Measurements from ENCODE around the gene SUSD2. TPM values are rescaled to one million over a fixed set of nuclear protein-coding genes. Genes with fewer than 3 reads are reported as not detected.

SUSD2 gene
- total and polyA plus RNA-seq, 4 donors = 0.14 to 2.5 (median 0.52) TPM

DNA sequence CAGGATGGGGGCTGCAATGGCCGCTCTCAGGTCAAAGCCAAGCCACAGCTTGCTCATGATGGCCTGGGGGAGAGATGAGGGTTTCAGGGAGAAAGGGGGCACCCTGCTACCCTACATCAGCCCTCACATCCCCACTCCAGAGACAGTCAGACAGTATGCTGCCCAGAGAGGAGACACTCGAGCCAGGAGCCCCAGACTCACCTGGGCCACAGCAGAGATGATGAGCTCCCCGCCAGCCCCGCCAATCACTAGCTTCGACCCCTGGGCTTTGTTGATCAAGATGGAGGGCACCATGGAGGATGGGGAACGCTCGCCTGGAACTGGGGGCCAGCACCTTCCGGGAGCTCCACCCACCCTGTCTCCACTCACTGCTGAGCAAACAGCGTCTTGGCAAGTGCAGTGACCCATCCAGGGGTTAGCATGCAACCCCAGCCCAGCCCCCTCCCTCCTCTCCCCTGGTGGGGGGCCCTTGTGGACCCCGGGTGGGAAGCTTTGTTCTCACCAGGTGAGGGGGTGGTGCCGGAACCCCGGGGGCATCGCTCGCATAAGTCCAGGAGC is 43.8 kb downstream of the SUSD2 start:
- Histone ChIP-seq H3K4me3 (ENCODE audit: low read depth in 1 of 3, low read length in 3 of 3) (no peak overlapping the region), H3K27me3 (ENCODE audit: control insufficient read depth in 4 of 4, insufficient read depth in 4 of 4, low read length in 3 of 4) (no peaks in the 10 kb centered on the region), H3K4me1 (ENCODE audit: control insufficient read depth in 4 of 4, insufficient read depth in 4 of 4, low read length in 3 of 4) (no peaks in the 10 kb centered on the region), H3K36me3 (ENCODE audit: control insufficient read depth in 4 of 4, insufficient read depth in 3 of 4, low read depth in 1 of 4, low read length in 3 of 4) (no peaks in the 10 kb centered on the region), H3K9me3 (ENCODE audit: control insufficient read depth in 4 of 4, low read length in 3 of 4) (peaks cover 0 to 4% (median 3%) of the 10 kb centered on the region in 4 donors), H3K9ac (ENCODE audit: low read depth in 1 of 2, low read length in 2 of 2) (no peak overlapping the region), H3K27ac (ENCODE audit: low read depth in 1 of 2, low read length in 2 of 2) (no peak overlapping the region)
- no peak for TF ChIP-seq SP1 (IDR thresholded peaks at IDR 0.05)
- 86% methylated on average over 14 of the region's 14 CpGs for WGBS
- DNase-seq (ENCODE audit: low spot score) = no peak

GRCh38 chr22:24225951-24226350 is 44.7 kb downstream of the SUSD2 start:
- TF ChIP-seq RXRA (IDR thresholded peaks at IDR 0.05) (no peak), NR2F2 (IDR thresholded peaks at IDR 0.05) (no peak), FOXA1 (IDR thresholded peaks at IDR 0.05) (no peak), EGR1 (IDR thresholded peaks at IDR 0.05; ENCODE audit: low read depth in 2 of 2) (no peak), GABPA (IDR thresholded peaks at IDR 0.05 in 1 of 2, conservative IDR thresholded peaks at IDR 0.05 in 1 of 2) (no peak), HNF4A (conservative IDR thresholded peaks at IDR 0.05) (no peak), SP1 (IDR thresholded peaks at IDR 0.05) (no peak), FOXA2 (IDR thresholded peaks at IDR 0.05) (no peak), HNF4G (IDR thresholded peaks at IDR 0.05) (no peak), RAD21 (IDR thresholded peaks at IDR 0.05) (no peak), JUND (IDR thresholded peaks at IDR 0.05) (no peak), YY1 (IDR thresholded peaks at IDR 0.05) (no peak)
- TF ChIP-seq, protein P1, sequence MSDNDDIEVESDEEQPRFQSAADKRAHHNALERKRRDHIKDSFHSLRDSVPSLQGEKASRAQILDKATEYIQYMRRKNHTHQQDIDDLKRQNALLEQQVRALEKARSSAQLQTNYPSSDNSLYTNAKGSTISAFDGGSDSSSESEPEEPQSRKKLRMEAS (IDR thresholded peaks at IDR 0.05) = no peak
- TF ChIP-seq, protein P2, sequence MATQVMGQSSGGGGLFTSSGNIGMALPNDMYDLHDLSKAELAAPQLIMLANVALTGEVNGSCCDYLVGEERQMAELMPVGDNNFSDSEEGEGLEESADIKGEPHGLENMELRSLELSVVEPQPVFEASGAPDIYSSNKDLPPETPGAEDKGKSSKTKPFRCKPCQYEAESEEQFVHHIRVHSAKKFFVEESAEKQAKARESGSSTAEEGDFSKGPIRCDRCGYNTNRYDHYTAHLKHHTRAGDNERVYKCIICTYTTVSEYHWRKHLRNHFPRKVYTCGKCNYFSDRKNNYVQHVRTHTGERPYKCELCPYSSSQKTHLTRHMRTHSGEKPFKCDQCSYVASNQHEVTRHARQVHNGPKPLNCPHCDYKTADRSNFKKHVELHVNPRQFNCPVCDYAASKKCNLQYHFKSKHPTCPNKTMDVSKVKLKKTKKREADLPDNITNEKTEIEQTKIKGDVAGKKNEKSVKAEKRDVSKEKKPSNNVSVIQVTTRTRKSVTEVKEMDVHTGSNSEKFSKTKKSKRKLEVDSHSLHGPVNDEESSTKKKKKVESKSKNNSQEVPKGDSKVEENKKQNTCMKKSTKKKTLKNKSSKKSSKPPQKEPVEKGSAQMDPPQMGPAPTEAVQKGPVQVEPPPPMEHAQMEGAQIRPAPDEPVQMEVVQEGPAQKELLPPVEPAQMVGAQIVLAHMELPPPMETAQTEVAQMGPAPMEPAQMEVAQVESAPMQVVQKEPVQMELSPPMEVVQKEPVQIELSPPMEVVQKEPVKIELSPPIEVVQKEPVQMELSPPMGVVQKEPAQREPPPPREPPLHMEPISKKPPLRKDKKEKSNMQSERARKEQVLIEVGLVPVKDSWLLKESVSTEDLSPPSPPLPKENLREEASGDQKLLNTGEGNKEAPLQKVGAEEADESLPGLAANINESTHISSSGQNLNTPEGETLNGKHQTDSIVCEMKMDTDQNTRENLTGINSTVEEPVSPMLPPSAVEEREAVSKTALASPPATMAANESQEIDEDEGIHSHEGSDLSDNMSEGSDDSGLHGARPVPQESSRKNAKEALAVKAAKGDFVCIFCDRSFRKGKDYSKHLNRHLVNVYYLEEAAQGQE (IDR thresholded peaks at IDR 0.05) = no peak
- TF ChIP-seq, protein P3, sequence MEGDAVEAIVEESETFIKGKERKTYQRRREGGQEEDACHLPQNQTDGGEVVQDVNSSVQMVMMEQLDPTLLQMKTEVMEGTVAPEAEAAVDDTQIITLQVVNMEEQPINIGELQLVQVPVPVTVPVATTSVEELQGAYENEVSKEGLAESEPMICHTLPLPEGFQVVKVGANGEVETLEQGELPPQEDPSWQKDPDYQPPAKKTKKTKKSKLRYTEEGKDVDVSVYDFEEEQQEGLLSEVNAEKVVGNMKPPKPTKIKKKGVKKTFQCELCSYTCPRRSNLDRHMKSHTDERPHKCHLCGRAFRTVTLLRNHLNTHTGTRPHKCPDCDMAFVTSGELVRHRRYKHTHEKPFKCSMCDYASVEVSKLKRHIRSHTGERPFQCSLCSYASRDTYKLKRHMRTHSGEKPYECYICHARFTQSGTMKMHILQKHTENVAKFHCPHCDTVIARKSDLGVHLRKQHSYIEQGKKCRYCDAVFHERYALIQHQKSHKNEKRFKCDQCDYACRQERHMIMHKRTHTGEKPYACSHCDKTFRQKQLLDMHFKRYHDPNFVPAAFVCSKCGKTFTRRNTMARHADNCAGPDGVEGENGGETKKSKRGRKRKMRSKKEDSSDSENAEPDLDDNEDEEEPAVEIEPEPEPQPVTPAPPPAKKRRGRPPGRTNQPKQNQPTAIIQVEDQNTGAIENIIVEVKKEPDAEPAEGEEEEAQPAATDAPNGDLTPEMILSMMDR (IDR thresholded peaks at IDR 0.05; ENCODE audit: low read depth, low read length, missing input control) = no peak

More at GRCh38 chr22:24225951-24226350, 44.7 kb downstream of the SUSD2 start:
- H3K36me3 ChIP-seq (ENCODE audit: control insufficient read depth in 4 of 4, insufficient read depth in 3 of 4, low read depth in 1 of 4, low read length in 3 of 4) = no peaks in the 10 kb centered on the region
- H3K9me3 ChIP-seq (ENCODE audit: control insufficient read depth in 4 of 4, low read length in 3 of 4) = peaks cover 0 to 4% (median 3%) of the 10 kb centered on the region in 4 donors
- H3K27me3 ChIP-seq (ENCODE audit: control insufficient read depth in 4 of 4, insufficient read depth in 4 of 4, low read length in 3 of 4) = no peaks in the 10 kb centered on the region
- DNase-seq (ENCODE audit: low spot score) = no peak
- H3K27ac ChIP-seq (ENCODE audit: low read depth in 1 of 2, low read length in 2 of 2) = no peak overlapping the region
- H3K4me1 ChIP-seq (ENCODE audit: control insufficient read depth in 4 of 4, insufficient read depth in 4 of 4, low read length in 3 of 4) = no peaks in the 10 kb centered on the region
- WGBS = 95% methylated on average over 14 of the region's 14 CpGs
- no peak overlapping the region for H3K4me3 ChIP-seq (ENCODE audit: low read depth in 1 of 3, low read length in 3 of 3)
- no peak overlapping the region for H3K9ac ChIP-seq (ENCODE audit: low read depth in 1 of 2, low read length in 2 of 2)
